Activated T-helper 1 cell treated with anti-CD3 and anti-CD28 coated beads, Interleukin-12 subunit alpha, Interleukin-12 subunit beta, Interleukin-2, Interleukin-4 antibody, amounts not matched to agents 30 ng/mL and 10 ng/mL and 1 ng/mL, durations not matched to agents 14 hours and 24 hours and 36 hours (primary cell): ENCODE data around the gene PLA2G2F. TPM values are rescaled to one million over a fixed set of nuclear protein-coding genes. Genes with fewer than 3 reads are reported as not detected.
A peak's percentile ranks its signal among the peaks of the same experiment; 100 is the strongest.

Source experiments
- DNase-seq: peaks from one replicate; pipeline ENCODE4 v3.0.0; 2021; ENCODE audit warnings: low spot score
- H3K27ac Mint-ChIP-seq: one replicate; pipeline ENCODE4 v1.8.0; 2021; ENCODE audit warnings: mild to moderate bottlenecking, mixed read lengths
- H3K27me3 Mint-ChIP-seq: one replicate; pipeline ENCODE4 v1.8.0; 2022; ENCODE audit warnings: mild to moderate bottlenecking, moderate library complexity, mixed read lengths; ENCODE audit not compliant: insufficient read depth
- H3K36me3 Mint-ChIP-seq: one replicate; pipeline ENCODE4 v1.8.0; 2021; ENCODE audit warnings: low read depth, mixed read lengths
- H3K4me1 Mint-ChIP-seq: one replicate; pipeline ENCODE4 v1.8.0; 2021; ENCODE audit warnings: low read depth, mixed read lengths
- H3K4me3 Mint-ChIP-seq: one replicate; pipeline ENCODE4 v1.8.0; 2021; ENCODE audit warnings: mild to moderate bottlenecking, moderate library complexity, mixed read lengths
- H3K9me3 Mint-ChIP-seq: one replicate; pipeline ENCODE4 v1.8.0; 2021; ENCODE audit warnings: mixed read lengths
- intact Hi-C: fragments of 100-400 bp; cut with micrococcal nuclease; formaldehyde crosslinking; loops from one replicate; pipeline ENCODE4 v1.15.1; 2024
- total RNA-seq: library from RNA; stranded (reverse); gene quantifications from 2 replicates; pipeline ENCODE4 v1.2.3, GENCODE V29; 2022

PLA2G2F gene
- total RNA-seq, 1 donor from 2014 or later, result not detected

GRCh38 chr1:20185834-20186782, 47.0 kb downstream of the PLA2G2F start, which contains the start of the genes PLA2G2C and UBXN10:
PLA2G2C (minus strand) TSS chr1:20186518; CDS start chr1:20177363, 9,155 bp downstream.
UBXN10 (plus strand) TSS chr1:20186096; CDS start chr1:20190562, 4,466 bp downstream.
- DNase-seq, result peak; percentile 64
- peaks cover 10% of the 10 kb centered on the region for H3K36me3 Mint-ChIP-seq
- H3K27ac Mint-ChIP-seq, result peak within 1 kb of the TSS; percentile 90
- peaks cover 11% of the 10 kb centered on the region for H3K27me3 Mint-ChIP-seq
- peaks cover 63% of the 10 kb centered on the region for H3K4me1 Mint-ChIP-seq
- intact Hi-C loops, result loop anchor here (1.0 to 10.0 kb wide), 8 partner anchors 9 to 1234 kb away; partner anchors contain the start of gene PINK1
- H3K9me3 Mint-ChIP-seq, result no peaks in the 10 kb centered on the region
- H3K4me3 Mint-ChIP-seq, result peak within 1 kb of the TSS; percentile 86

DNA sequence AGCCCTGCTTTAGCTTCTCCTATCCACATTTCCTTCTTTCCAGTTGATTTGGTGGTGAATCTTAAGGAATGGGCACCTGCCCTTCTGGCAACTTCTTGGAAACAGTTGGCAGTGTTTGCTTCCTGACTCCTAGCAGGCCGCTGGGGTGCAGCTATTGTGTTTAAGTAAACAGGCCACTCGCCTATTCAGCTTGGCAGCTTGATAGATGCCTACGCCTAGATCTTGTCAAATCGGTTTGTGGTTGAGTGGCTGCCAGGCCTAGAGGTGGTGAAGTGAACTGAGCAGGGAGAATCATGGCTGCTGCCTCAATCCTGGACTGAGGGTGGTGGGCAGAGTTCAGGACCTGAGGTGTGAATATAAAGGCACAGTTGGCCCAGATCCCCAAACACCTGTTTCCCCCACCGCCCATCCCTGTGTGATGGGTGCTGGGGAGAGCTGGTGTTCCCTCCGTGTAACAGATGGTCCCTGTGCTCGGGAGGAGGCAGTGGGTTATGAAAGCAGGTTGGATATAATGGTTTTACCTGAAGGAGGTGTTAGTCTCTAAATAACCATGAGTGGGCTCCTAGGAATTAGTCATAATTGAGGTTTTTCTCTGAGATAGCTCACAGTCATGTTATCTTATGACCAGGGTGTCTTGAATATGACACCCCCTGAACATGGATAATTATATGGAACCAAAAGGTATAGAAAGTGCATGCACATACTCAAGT, 48.1 kb downstream of the PLA2G2F start:
- Mint-ChIP-seq H3K36me3 (peaks cover 10% of the 10 kb centered on the region), H3K27ac (peak overlapping the region; percentile 87), H3K9me3 (no peaks in the 10 kb centered on the region), H3K27me3 (peaks cover 12% of the 10 kb centered on the region), H3K4me3 (peak overlapping the region; percentile 86), H3K4me1 (peaks cover 66% of the 10 kb centered on the region)
- no peak for DNase-seq
- intact Hi-C loops, result loop anchor here (1.0 to 10.0 kb wide), 6 partner anchors 35 to 1235 kb away; partner anchors contain the start of gene OTUD3

- Mint-ChIP-seq H3K27ac (peak overlapping the region; percentile 87), H3K9me3 (no peaks in the 10 kb centered on the region), H3K27me3 (peaks cover 17% of the 10 kb centered on the region), H3K4me3 (peak overlapping the region; percentile 86), H3K4me1 (peaks cover 69% of the 10 kb centered on the region), H3K36me3 (peaks cover 15% of the 10 kb centered on the region)
- intact Hi-C loops, result loop anchor here (1.0 to 10.0 kb wide), 6 partner anchors 36 to 1236 kb away; partner anchors contain the start of gene OTUD3
- DNase-seq, result no peak
Observed at GRCh38 chr1:20187813-20188454, 48.8 kb downstream of the PLA2G2F start.

DNA sequence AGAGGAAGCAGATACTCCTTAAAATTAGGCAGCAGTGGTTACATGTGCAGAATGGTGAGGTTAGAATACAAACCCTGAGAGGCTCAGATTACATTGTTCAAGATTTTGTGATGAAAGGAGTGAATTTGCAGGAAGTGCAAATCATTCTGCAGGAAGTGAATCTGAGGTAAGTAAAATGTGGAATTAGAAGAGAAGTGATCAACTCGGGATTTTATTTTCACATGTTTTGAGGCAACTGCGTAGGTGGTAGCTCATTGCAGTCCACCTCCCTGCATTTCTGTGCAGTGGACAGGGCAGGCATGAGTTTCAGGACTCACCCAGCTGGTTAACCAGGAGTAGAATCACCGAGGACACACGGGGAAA, 49.3 kb downstream of the PLA2G2F start:
- intact Hi-C loops, result loop anchor here (5.0 to 10.0 kb wide), 3 partner anchors 36 to 1236 kb away; no protein-coding TSS in a partner anchor
- Mint-ChIP-seq H3K27me3 (peaks cover 17% of the 10 kb centered on the region), H3K4me3 (peak overlapping the region; percentile 86), H3K36me3 (peaks cover 12% of the 10 kb centered on the region), H3K4me1 (peaks cover 64% of the 10 kb centered on the region), H3K9me3 (no peaks in the 10 kb centered on the region), H3K27ac (peak overlapping the region; percentile 22)
- no peak for DNase-seq

GRCh38 chr1:20189664-20190063, 50.5 kb downstream of the PLA2G2F start:
- Mint-ChIP-seq H3K4me1 (peaks cover 53% of the 10 kb centered on the region), H3K4me3 (no peak overlapping the region), H3K27me3 (peaks cover 23% of the 10 kb centered on the region), H3K36me3 (peaks cover 10% of the 10 kb centered on the region), H3K9me3 (no peaks in the 10 kb centered on the region), H3K27ac (no peak overlapping the region)
- no peak for DNase-seq
- intact Hi-C loops, result loop anchor here (5.0 to 10.0 kb wide), 3 partner anchors 37 to 1237 kb away; no protein-coding TSS in a partner anchor

- DNase-seq, result no peak
- H3K4me3 Mint-ChIP-seq, result no peak overlapping the region
- no peak overlapping the region for H3K27ac Mint-ChIP-seq
- H3K27me3 Mint-ChIP-seq, result peaks cover 28% of the 10 kb centered on the region
- peaks cover 53% of the 10 kb centered on the region for H3K4me1 Mint-ChIP-seq
- peaks cover 11% of the 10 kb centered on the region for H3K36me3 Mint-ChIP-seq
- intact Hi-C loops, result no loop called here
- no peaks in the 10 kb centered on the region for H3K9me3 Mint-ChIP-seq
Observed at GRCh38 chr1:20190256-20191160, 51.4 kb downstream of the PLA2G2F start.

GRCh38 chr1:20191266-20191825, 52.2 kb downstream of the PLA2G2F start:
- peaks cover 51% of the 10 kb centered on the region for H3K4me1 Mint-ChIP-seq
- no peak for DNase-seq
- intact Hi-C loops, result no loop called here
- H3K4me3 Mint-ChIP-seq, result no peak overlapping the region
- H3K36me3 Mint-ChIP-seq, result peaks cover 11% of the 10 kb centered on the region
- peaks cover 28% of the 10 kb centered on the region for H3K27me3 Mint-ChIP-seq
- H3K9me3 Mint-ChIP-seq, result no peaks in the 10 kb centered on the region
- H3K27ac Mint-ChIP-seq, result no peak overlapping the region

GRCh38 chr1:20192364-20192763, 53.2 kb downstream of the PLA2G2F start:
- no peaks in the 10 kb centered on the region for H3K9me3 Mint-ChIP-seq
- H3K27ac Mint-ChIP-seq, result peak overlapping the region; percentile 40
- H3K4me3 Mint-ChIP-seq, result no peak overlapping the region
- peaks cover 11% of the 10 kb centered on the region for H3K36me3 Mint-ChIP-seq
- intact Hi-C loops, result no loop called here
- H3K4me1 Mint-ChIP-seq, result peaks cover 40% of the 10 kb centered on the region
- DNase-seq, result no peak
- peaks cover 30% of the 10 kb centered on the region for H3K27me3 Mint-ChIP-seq

DNA sequence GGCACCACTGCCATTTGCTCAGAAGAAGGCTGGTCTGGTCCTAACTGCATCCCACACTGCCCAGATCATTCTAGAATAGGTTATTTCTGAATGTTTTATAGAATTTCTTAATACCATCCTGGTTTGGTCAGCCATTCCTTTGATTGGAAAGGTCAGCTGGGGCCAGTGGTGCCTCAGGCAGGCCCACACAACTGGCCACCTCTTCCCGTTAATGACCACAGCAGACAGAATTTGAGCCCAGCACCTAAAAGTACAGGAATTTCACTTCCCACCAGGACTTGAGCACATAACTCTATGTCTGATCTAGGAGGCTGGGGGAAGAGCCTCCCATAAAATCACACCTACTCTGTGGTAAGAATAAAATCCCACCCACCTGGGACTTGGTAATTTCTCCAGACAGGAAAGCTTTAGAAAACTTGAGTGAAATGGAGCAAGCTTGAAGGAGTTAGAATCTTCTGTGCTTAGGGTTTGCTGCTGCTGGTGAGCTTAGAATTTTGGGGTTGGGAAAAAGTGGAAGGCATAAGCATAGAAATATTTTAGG, 53.8 kb downstream of the PLA2G2F start:
- H3K4me1 Mint-ChIP-seq, result peaks cover 35% of the 10 kb centered on the region
- peaks cover 30% of the 10 kb centered on the region for H3K27me3 Mint-ChIP-seq
- no peak overlapping the region for H3K27ac Mint-ChIP-seq
- intact Hi-C loops, result no loop called here
- DNase-seq, result no peak
- H3K36me3 Mint-ChIP-seq, result peaks cover 11% of the 10 kb centered on the region
- H3K4me3 Mint-ChIP-seq, result no peak overlapping the region
- no peaks in the 10 kb centered on the region for H3K9me3 Mint-ChIP-seq

- Mint-ChIP-seq H3K9me3 (no peaks in the 10 kb centered on the region), H3K4me3 (no peak overlapping the region), H3K27me3 (peaks cover 31% of the 10 kb centered on the region), H3K27ac (no peak overlapping the region), H3K4me1 (peaks cover 22% of the 10 kb centered on the region), H3K36me3 (peaks cover 10% of the 10 kb centered on the region)
- no peak for DNase-seq
- intact Hi-C loops, result no loop called here
Observed at GRCh38 chr1:20194224-20194623, 55.1 kb downstream of the PLA2G2F start.

DNA sequence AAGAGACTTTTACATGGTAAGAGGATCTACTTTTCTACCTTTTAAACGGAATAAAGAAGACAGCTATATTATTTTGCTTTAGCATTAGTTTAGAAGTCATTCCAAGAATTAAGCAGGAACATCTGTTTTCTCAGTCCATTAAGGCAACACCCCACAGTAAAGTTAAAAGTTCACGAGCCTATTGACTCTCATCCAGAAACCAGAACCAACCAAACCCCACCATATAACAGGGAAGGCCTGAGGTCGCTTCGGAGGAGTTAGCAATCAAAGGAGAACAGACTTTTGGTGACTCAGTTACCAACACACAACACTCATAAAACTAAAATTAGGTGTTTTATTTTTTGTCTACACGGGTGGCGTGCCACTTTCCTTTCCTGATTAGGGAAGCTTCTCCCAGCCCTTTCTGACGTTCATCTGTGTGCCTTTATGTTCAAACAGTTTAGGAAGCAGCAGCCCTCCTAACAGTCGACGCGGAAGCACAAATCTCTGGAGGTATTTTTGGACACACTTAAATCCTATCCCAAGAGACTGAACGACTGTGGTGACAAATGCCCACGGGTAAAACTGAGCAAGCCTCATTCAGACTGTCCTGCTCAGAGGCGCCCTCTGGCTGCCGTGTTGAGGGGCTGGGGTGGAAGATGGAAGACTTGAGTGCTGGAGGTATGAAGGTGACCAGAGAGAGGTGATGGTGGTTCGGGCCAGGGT, 55.8 kb downstream of the PLA2G2F start:
- intact Hi-C loops, result loop anchor here (1.0 kb wide), 6 partner anchors 10 to 277 kb away; no protein-coding TSS in a partner anchor
- Mint-ChIP-seq H3K9me3 (no peaks in the 10 kb centered on the region), H3K4me1 (peaks cover 19% of the 10 kb centered on the region), H3K27me3 (peaks cover 31% of the 10 kb centered on the region), H3K27ac (no peak overlapping the region), H3K4me3 (no peak overlapping the region), H3K36me3 (peaks cover 9% of the 10 kb centered on the region)
- peak; percentile 67 for DNase-seq
